ENCODE data around the gene CCDC136. TPM values are rescaled to one million over a fixed set of nuclear protein-coding genes. Genes with fewer than 3 reads are reported as not detected.

The CCDC136 gene
- total RNA-seq, 1 experiment from 2014 or later, result 31.1 TPM

- H2BK15ac ChIP-seq (ENCODE audit: low read depth, low read length), result no peak overlapping the region
- no peak overlapping the region for H4K5ac ChIP-seq (ENCODE audit: insufficient read length, low read depth, low read length)
- H3K9ac ChIP-seq (ENCODE audit: extremely low read depth, insufficient read length, low read length), result no peak overlapping the region
- no peaks in the 10 kb centered on the region for H3K27me3 ChIP-seq (ENCODE audit: insufficient read depth, low read length)
- no peaks in the 10 kb centered on the region for H3K9me3 ChIP-seq (ENCODE audit: control insufficient read depth, low read depth, low read length)
- no peaks in the 10 kb centered on the region for H3K79me1 ChIP-seq (ENCODE audit: insufficient read depth, low read depth, low read length, poor library complexity, severe bottlenecking)
- H3K18ac ChIP-seq (ENCODE audit: insufficient read length, low read depth, low read length), result no peak overlapping the region
- H3K4ac ChIP-seq (ENCODE audit: low read depth, low read length), result no peak overlapping the region
- no peak overlapping the region for H3K14ac ChIP-seq (ENCODE audit: insufficient read depth, low read length)
- no peaks in the 10 kb centered on the region for H3K79me2 ChIP-seq (ENCODE audit: insufficient read depth, low read length)
- Mint-ChIP-seq H3K36me3 (ENCODE audit: insufficient read depth in 1 of 3, low read depth in 3 of 3) (peaks cover 0 to 6% (median 0%) of the 10 kb centered on the region in 3 experiments; a peak in 2 of 7 replicates), H3K27me3 (ENCODE audit: low read depth) (no peaks in the 10 kb centered on the region), H3K4me1 (peaks cover 2 to 14% of the 10 kb centered on the region in 2 experiments), H3K27ac (no peak overlapping the region), H3K9me3 (no peaks in the 10 kb centered on the region), H3K4me3 (no peak overlapping the region)
- H4K20me1 ChIP-seq (ENCODE audit: control insufficient read depth, insufficient read depth, insufficient read length), result no peaks in the 10 kb centered on the region
- no peak for DNase-seq
- no peak overlapping the region for H3T11ph ChIP-seq (ENCODE audit: low read length)
- no peak overlapping the region for H3K4me2 ChIP-seq (ENCODE audit: insufficient read depth, insufficient read length, low read length)
- TF ChIP-seq CTCF (conservative IDR thresholded peaks at IDR 0.05), result no peak
- no peak overlapping the region for H2BK12ac ChIP-seq (ENCODE audit: insufficient read length, low read depth, low read length)
- H3K23ac ChIP-seq (ENCODE audit: insufficient read length, low read depth, low read length), result no peak overlapping the region
- no peak overlapping the region for H4K8ac ChIP-seq (replicated peaks; ENCODE audit: insufficient read length, low read depth, low read length)
- H3K4me1 ChIP-seq (ENCODE audit: insufficient read depth, low read length), result no peaks in the 10 kb centered on the region
- no peak overlapping the region for H3K27ac ChIP-seq (ENCODE audit: insufficient read length, low read depth, low read length)
- H2AK5ac ChIP-seq (ENCODE audit: insufficient read length, low read length), result no peak overlapping the region
- no peaks in the 10 kb centered on the region for H3K23me2 ChIP-seq (ENCODE audit: insufficient read length, low read depth, low read length, poor library complexity, severe bottlenecking)
- no peak overlapping the region for H2BK120ac ChIP-seq (ENCODE audit: low read depth, low read length, poor library complexity, severe bottlenecking)
- H2BK5ac ChIP-seq (ENCODE audit: insufficient read length, low read length), result no peak overlapping the region
- no peak overlapping the region for H3K56ac ChIP-seq (ENCODE audit: insufficient read length, low read depth, low read length)
- H2AFZ ChIP-seq (ENCODE audit: low read length), result no peak overlapping the region
- WGBS (ENCODE audit: extremely low coverage, insufficient read length, low lambda C conversion rate), result no CpG with 5 or more reads among the region's 38 CpGs
- H4K91ac ChIP-seq (ENCODE audit: insufficient read length, low read depth, low read length), result no peak overlapping the region
- no peak overlapping the region for H2BK20ac ChIP-seq (ENCODE audit: low read depth, low read length, poor library complexity, severe bottlenecking)
These were observed 51.2 kb downstream of the CCDC136 start for GRCh38 chr7:128842674-128843641.
